DOHH2 (cell line): ENCODE data around the gene KIRREL3.

Source experiments
- H3F3A ChIP-seq: fragments of 200-600 bp; sonication (generic), shearing (Covaris generic); 2 replicates; pipeline ENCODE4 v1.6.0; 2016; ENCODE audit warnings: antibody characterized with exemption, mild to moderate bottlenecking; ENCODE audit not compliant: control insufficient read depth, insufficient read depth
- H3K27ac ChIP-seq: fragments of 200-600 bp; sonication (generic); 2 replicates; pipeline ENCODE4 v1.5.1; 2014; ENCODE audit warnings: low read depth, mild to moderate bottlenecking, low read length, moderate library complexity
- H3K27me3 ChIP-seq: fragments of 200-600 bp; sonication (generic); 2 replicates; pipeline ENCODE4 v1.6.1; 2014; ENCODE audit warnings: mild to moderate bottlenecking, low read length, mixed read lengths; ENCODE audit not compliant: control insufficient read depth
- H3K36me3 ChIP-seq: fragments of 200-600 bp; sonication (generic); 2 replicates; pipeline ENCODE4 v1.6.1; 2014; ENCODE audit warnings: mild to moderate bottlenecking, low read length, moderate library complexity, mixed read lengths; ENCODE audit not compliant: control insufficient read depth
- H3K4me1 ChIP-seq: fragments of 200-600 bp; sonication (generic); 2 replicates; pipeline ENCODE4 v1.6.1; 2014; ENCODE audit warnings: mild to moderate bottlenecking, low read length, mixed read lengths; ENCODE audit not compliant: control insufficient read depth
- H3K4me2 ChIP-seq: fragments of 200-600 bp; sonication (generic); 2 replicates; pipeline ENCODE4 v1.6.0; 2014; ENCODE audit warnings: mild to moderate bottlenecking, low read length, moderate library complexity
- H3K4me3 ChIP-seq: fragments of 200-600 bp; sonication (generic); 2 replicates; pipeline ENCODE4 v1.5.1; 2014; ENCODE audit warnings: mild to moderate bottlenecking, low read length, mixed read lengths
- H3K79me2 ChIP-seq: fragments of 200-600 bp; sonication (generic); 2 replicates; pipeline ENCODE4 v1.6.1; 2014; ENCODE audit warnings: mild to moderate bottlenecking, low read length, mixed read lengths; ENCODE audit not compliant: control insufficient read depth
- H3K9me2 ChIP-seq: fragments of 200-600 bp; sonication (generic); replicated peaks from 2 replicates; pipeline ENCODE4 v1.6.1; 2014; ENCODE audit warnings: mild to moderate bottlenecking, low read length, mixed read lengths; ENCODE audit not compliant: control insufficient read depth
- H3K9me3 ChIP-seq: fragments of 200-600 bp; sonication (generic); 2 replicates; pipeline ENCODE4 v1.6.1; 2014; ENCODE audit warnings: antibody characterized with exemption, low read length, mixed read lengths; ENCODE audit not compliant: control insufficient read depth, insufficient read depth
- H4K20me1 ChIP-seq: fragments of 200-600 bp; sonication (generic); 2 replicates; pipeline ENCODE4 v1.6.0; 2014; ENCODE audit warnings: low read depth, mild to moderate bottlenecking, antibody characterized with exemption, low read length, moderate library complexity; ENCODE audit not compliant: control insufficient read depth, insufficient read depth
- CTCF ChIP-seq: fragments of 200-600 bp; sonication (generic); IDR thresholded peaks from one replicate; pipeline ENCODE4 v1.5.1; 2014; ENCODE audit warnings: antibody characterized with exemption, mild to moderate bottlenecking, low read depth, low read length; ENCODE audit not compliant: poor library complexity, severe bottlenecking
- EZH2phosphoT487 ChIP-seq: fragments of 200-600 bp; sonication (generic); IDR thresholded peaks from 2 replicates; pipeline ENCODE4 v1.6.1; 2017; ENCODE audit warnings: borderline replicate concordance, mild to moderate bottlenecking, antibody characterized with exemption, low read length, moderate library complexity, mixed read lengths

Gene KIRREL3

DNA sequence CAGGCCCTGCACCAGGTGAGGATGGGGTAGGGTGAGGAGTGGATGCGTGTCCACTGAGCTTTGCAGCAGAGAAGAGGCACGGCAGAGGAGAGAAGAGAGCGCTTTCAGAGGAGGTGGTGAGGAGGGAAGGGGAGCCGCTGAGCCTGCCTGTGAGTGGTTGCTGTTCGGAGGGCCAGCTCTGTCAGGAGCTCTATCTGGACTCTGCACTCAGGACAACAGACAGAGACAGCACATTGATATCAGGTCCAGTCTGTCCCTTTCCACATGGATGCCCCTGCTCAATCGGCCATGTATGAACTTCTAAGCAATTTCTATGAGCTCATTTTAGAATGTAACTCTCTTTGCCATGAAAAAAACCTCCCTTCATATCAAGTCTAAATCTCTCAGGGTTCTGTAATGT, 158.6 kb downstream of the KIRREL3 start:
- Histone ChIP-seq H3K27ac (no peak overlapping the region), H3K9me3 (no peaks in the 10 kb centered on the region), H3K9me2 (no peaks in the 10 kb centered on the region), H3F3A (no peaks in the 10 kb centered on the region), H3K79me2 (no peaks in the 10 kb centered on the region), H3K36me3 (no peaks in the 10 kb centered on the region), H4K20me1 (no peaks in the 10 kb centered on the region), H3K27me3 (peaks cover under 1% of the 10 kb centered on the region; the same call in 1 of the 2 replicates), H3K4me2 (no peak overlapping the region), H3K4me1 (no peaks in the 10 kb centered on the region), H3K4me3 (no peak overlapping the region)
- TF ChIP-seq CTCF = no peak

DNA sequence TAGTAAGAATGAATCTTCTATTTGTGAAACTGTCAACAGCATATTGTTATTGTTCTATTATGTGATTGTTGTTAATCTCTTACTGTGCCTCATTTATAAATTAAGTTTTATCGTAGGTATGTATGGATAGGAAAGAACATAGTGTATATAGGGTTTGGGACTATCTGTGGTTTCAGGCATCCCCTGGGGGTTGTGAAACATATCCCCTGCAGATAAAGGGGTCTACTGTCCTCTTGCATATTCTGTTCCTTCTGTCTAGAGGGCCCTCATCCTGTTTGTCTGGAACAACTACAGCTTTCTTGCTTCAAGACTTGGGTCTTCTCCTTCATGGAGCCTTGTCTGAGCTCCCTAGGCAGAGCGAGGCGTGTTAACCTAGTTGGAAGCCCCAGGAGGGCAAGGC, 159.6 kb downstream of the KIRREL3 start:
- Histone ChIP-seq H3K4me2 (no peak overlapping the region), H3K27me3 (peaks cover 5% of the 10 kb centered on the region; the same call in 1 of the 2 replicates), H3K9me2 (no peaks in the 10 kb centered on the region), H3K4me3 (no peak overlapping the region), H3K79me2 (no peaks in the 10 kb centered on the region), H3F3A (no peaks in the 10 kb centered on the region), H3K36me3 (no peaks in the 10 kb centered on the region), H3K9me3 (no peaks in the 10 kb centered on the region), H3K27ac (no peak overlapping the region), H3K4me1 (no peaks in the 10 kb centered on the region), H4K20me1 (no peaks in the 10 kb centered on the region)
- TF ChIP-seq CTCF (no peak), EZH2phosphoT487 (no peak)

GRCh38 chr11:126840201-126840886, 160.2 kb downstream of the KIRREL3 start:
- H3K9me2 ChIP-seq = no peaks in the 10 kb centered on the region
- no peak overlapping the region for H3K4me3 ChIP-seq
- H3K9me3 ChIP-seq = no peaks in the 10 kb centered on the region
- H3K27ac ChIP-seq = no peak overlapping the region
- H4K20me1 ChIP-seq = no peaks in the 10 kb centered on the region
- H3K4me1 ChIP-seq = no peaks in the 10 kb centered on the region
- no peak overlapping the region for H3K4me2 ChIP-seq
- TF ChIP-seq EZH2phosphoT487 (no peak), CTCF (no peak)
- H3F3A ChIP-seq = no peaks in the 10 kb centered on the region
- H3K36me3 ChIP-seq = no peaks in the 10 kb centered on the region
- H3K79me2 ChIP-seq = no peaks in the 10 kb centered on the region
- H3K27me3 ChIP-seq = peaks cover 5% of the 10 kb centered on the region; the same call in 1 of the 2 replicates
